ENCODE measurements around the gene POR. TPM values are rescaled to one million over a fixed set of nuclear protein-coding genes. Genes with fewer than 3 reads are reported as not detected.
"Not testable (repeated sequence)": the region's sequence is repeated elsewhere in the genome, so short reads cannot be mapped to it uniquely, and the experiment has no call there.

Gene POR
- polyA plus RNA-seq (2012; ENCODE audit: missing spikeins): 24.5 TPM

DNA sequence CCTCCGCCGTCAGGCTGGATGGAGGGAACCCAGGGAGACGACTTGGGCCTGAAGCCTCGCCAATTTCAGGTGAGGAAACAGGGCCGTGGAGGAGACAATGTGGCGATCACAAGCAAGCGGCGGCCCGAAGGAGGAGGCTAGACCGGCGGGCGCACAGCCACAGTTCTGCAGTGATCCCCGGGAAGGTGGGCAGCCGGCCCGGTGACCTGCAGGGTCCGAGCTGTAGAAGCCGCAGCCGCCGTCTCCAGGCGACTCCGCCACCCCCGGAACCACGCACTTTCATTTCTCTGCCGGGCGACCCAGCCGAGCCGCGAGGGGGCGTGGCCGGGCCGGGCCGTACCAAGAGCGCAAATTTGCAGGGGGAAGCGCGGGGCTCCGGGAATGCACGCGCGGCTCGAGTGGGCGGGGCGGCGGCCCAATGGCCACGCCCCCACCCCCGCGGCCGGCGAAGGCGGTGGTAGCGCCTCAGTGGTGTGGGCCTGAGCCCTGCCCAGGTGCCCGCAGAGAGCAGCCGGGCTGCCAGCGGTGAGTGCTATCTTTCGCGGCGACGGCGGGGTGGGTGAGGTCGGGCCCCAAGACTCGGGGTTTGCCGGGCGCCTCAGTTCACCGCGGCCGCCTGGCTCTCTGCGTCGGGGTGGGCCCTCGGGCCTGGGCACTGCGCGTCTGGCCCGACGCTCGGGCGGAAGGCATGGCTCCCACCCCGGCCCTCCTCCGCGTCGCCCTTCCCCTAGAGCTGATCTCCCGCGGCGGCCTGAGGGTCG, at the start of gene POR:
Gene POR, plus strand, starts transcription at position 501 of the 761 bp plus-strand sequence. CDS start 38,847 bp downstream, outside the sequence.
- FAIRE-seq (peak; percentile 84), DNase-seq (ENCODE audit: insufficient read length) (peak; percentile 91)
- peak; percentile 100 for TF ChIP-seq POLR2A (IDR thresholded peaks at IDR 0.05; ENCODE audit: low read depth, low read length)
- peak; percentile 98 for TF ChIP-seq TAF1 (IDR thresholded peaks at IDR 0.05; ENCODE audit: borderline replicate concordance, low read depth, low read length)
- peak; percentile 98 for TF ChIP-seq POLR2AphosphoS5 (IDR thresholded peaks at IDR 0.05; ENCODE audit: low read depth, low read length)

- DNase-seq (ENCODE audit: insufficient read length) (no peak), FAIRE-seq (no peak)
- TF ChIP-seq POLR2A (IDR thresholded peaks at IDR 0.05; ENCODE audit: low read depth, low read length) (no peak), TAF1 (IDR thresholded peaks at IDR 0.05; ENCODE audit: borderline replicate concordance, low read depth, low read length) (no peak), POLR2AphosphoS5 (IDR thresholded peaks at IDR 0.05; ENCODE audit: low read depth, low read length) (no peak)
Measured at GRCh38 chr7:75866114-75866488, 48.9 kb upstream of the POR start.

DNA sequence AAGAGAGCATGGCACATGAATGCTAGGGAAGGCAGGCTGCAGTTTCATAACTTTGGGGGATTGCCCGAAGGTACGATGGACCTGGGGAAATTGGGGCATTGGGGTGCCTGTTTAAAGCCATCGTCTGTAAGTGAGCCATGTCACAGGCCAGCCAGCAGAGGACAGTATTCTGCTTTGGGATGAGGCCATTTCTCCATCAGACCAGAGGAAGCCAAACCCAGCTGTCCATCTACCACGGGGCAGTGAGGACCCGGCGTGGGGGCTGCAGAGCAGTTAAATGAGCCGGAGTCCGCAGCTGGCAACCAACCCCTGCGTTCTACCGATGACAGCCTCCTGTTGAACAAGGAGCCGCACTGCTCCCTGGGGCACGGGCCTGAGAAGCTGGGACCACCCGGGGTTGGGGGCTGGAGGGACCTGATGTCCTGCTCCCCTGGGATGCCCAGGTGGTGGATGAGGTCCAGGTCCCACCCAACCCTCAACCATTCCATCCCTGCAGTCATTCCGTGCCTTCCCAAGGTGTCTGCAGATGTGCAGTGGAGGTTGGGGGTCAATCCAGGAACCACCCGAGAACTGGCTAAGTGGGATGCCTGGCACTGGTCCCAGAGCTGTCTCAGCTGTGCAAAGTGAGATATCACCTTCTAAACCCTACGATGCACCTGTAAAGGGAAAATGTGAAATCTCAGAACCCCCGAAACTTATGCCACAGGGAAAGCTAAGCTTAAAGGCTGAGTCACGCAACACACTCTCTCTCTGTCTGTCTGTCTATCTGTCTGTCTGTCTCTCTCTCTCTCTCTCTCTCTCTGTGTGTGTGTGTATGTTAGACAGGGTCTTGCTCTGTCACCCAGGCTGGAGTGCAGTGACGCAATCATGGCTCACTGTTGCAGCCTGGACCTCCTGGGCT, 48.2 kb upstream of the POR start:
- DNase-seq (ENCODE audit: insufficient read length): peak; percentile 56
- TF ChIP-seq POLR2A (IDR thresholded peaks at IDR 0.05; ENCODE audit: low read depth, low read length): no peak
- no peak for TF ChIP-seq TAF1 (IDR thresholded peaks at IDR 0.05; ENCODE audit: borderline replicate concordance, low read depth, low read length)
- TF ChIP-seq POLR2AphosphoS5 (IDR thresholded peaks at IDR 0.05; ENCODE audit: low read depth, low read length): no peak
- peak; percentile 73 for FAIRE-seq

- DNase-seq (ENCODE audit: insufficient read length): no peak
Measured at GRCh38 chr7:75867390-75867717, 47.6 kb upstream of the POR start.

DNA sequence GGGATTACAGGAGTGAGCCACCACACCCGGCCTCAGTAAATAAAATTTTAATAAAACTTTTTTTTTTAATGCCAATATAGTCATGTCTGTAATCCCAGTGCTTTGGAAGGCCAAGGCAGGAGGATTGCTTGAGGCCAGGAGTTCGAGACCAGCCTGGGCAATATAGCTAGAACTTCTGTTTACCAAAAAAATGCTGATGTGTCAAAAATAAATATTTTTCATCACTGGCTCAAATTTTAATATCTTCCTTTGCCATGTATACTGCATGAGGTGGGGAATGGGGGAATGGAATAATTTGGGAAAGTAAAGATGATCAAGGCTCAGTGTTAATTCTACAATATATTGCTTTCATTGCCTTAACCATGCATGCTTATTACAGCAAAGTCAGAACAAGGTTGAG, 46.8 kb upstream of the POR start:
- no peak for DNase-seq (ENCODE audit: insufficient read length)
- TF ChIP-seq POLR2AphosphoS5 (IDR thresholded peaks at IDR 0.05; ENCODE audit: low read depth, low read length) (no peak), TAF1 (IDR thresholded peaks at IDR 0.05; ENCODE audit: borderline replicate concordance, low read depth, low read length) (no peak), POLR2A (IDR thresholded peaks at IDR 0.05; ENCODE audit: low read depth, low read length) (no peak)
- no peak for FAIRE-seq

More at GRCh38 chr7:75867390-75867717, 47.6 kb upstream of the POR start:
- no peak for FAIRE-seq
- TF ChIP-seq POLR2A (IDR thresholded peaks at IDR 0.05; ENCODE audit: low read depth, low read length) (no peak), TAF1 (IDR thresholded peaks at IDR 0.05; ENCODE audit: borderline replicate concordance, low read depth, low read length) (no peak)

DNA sequence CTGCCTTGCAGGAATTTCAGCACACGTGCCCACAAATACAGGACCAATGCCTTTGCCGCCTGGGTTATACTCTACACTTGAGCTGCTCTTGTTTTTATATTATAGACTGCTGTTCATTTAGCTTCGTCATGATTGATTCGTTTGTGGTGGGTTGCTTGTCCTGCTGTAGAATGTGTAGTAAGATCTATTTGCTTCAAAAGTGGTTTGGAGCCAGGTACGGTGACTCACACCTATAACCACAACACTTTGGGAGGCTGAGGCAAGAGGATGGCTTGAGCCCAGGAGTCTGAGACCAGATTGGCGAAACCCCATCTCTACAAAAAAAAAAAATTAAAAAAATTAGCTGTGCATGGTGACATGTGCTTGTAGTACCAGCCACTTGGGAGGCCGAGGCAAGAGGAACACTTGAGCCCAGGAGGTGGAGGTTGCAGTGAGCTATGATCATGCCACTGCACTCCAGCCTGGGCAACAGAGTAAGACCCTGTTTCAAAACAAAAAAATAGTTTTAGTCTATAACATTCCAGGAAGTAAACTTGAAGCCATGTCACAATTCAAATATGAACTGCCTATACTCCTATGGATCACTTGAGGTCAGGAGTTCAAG, 45.1 kb upstream of the POR start:
- DNase-seq (ENCODE audit: insufficient read length): no peak
- TF ChIP-seq TAF1 (IDR thresholded peaks at IDR 0.05; ENCODE audit: borderline replicate concordance, low read depth, low read length): no peak
- TF ChIP-seq POLR2AphosphoS5 (IDR thresholded peaks at IDR 0.05; ENCODE audit: low read depth, low read length): no peak
- no peak for TF ChIP-seq POLR2A (IDR thresholded peaks at IDR 0.05; ENCODE audit: low read depth, low read length)
- FAIRE-seq: no peak

DNA sequence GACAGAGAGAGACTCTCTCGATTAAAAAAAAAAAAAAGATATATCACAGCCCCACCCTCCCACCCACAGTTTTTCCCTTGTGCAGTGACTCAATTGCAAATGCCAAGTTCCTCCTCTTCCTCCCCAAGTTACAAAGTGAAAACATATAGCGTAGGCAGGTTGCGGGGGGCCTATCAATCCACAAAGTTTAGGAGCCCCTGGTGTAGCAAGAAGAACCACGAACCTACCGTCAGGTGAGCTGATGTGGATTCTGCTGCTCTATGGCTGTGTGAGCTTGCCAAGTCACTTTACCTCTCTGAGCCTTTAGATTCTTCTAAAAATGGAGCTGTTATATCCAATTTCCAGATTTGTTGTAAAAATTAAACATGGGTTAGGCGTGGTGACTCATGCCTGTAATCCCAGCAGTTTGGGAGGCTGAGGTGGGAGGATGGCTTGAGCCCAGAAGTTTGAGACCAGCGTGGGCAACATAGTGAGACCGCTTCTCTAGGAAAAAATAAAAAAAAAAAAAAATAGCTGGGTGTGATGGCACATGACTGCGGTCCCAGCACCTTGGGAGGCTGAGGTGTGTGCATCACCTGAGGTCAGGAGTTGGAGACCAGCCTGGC, 44.3 kb upstream of the POR start:
- FAIRE-seq (no peak), DNase-seq (ENCODE audit: insufficient read length) (no peak)
- TF ChIP-seq POLR2A (IDR thresholded peaks at IDR 0.05; ENCODE audit: low read depth, low read length) (no peak), TAF1 (IDR thresholded peaks at IDR 0.05; ENCODE audit: borderline replicate concordance, low read depth, low read length) (no peak), POLR2AphosphoS5 (IDR thresholded peaks at IDR 0.05; ENCODE audit: low read depth, low read length) (no peak)

DNA sequence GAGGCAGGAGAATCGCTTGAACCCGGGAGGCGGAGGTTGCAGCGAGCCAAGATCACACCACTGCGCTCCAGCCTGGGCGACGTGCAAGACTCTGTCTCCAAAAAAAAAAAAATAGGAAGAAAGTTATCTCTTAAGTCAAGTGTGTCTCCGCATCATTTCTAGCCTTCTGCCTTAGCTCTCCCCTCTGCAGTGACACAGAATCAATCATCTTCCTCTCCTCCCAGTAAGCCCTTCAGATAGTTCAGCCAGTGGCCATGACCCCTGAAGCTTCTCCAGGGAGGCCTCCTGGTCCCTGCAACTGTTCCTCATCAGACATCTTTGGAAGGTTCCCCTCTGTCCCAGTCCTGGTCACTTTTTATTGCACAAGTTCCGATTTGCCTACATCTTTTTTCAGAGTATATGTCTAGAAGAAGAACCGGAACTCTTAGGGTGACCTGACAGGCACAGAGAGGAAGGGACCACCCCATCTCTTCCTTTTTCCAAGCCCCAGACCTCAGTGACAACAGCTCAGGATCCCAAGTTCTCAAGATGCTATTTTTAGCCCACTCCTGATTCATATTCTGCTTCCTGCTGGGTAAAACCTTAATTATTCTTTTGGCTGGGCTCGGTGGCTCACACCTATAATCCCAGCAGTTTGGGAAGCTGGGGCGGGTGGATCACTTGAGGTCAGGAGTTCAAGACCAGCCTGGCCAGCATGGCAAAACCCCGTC, 42.7 kb upstream of the POR start:
- TF ChIP-seq POLR2AphosphoS5 (IDR thresholded peaks at IDR 0.05; ENCODE audit: low read depth, low read length) (no peak), POLR2A (IDR thresholded peaks at IDR 0.05; ENCODE audit: low read depth, low read length) (no peak)
- DNase-seq (ENCODE audit: insufficient read length) (no peak), FAIRE-seq (no peak)

DNA sequence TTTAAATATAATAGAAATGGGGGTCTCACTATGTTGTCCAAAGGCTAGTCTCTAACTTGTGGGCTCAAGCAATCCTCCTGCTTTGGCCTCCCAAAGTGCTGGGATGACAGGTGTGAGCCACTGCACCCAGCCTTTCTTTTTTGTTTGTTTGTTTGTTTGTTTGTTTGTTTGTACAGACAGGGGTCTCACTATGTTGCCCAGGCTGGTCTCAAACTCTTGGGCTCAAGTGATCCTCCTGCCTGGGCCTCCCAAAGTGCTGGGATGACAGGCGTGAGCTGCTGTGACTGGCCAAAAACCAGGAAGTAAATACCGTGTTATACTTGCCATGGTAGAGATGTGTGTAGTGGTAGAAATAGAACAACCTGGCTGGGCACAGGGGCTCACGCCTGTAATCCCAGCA, 40.8 kb upstream of the POR start:
- DNase-seq (ENCODE audit: insufficient read length); FAIRE-seq: not testable (repeated sequence)

- no peak for TF ChIP-seq POLR2AphosphoS5 (IDR thresholded peaks at IDR 0.05; ENCODE audit: low read depth, low read length)
- no peak for TF ChIP-seq TAF1 (IDR thresholded peaks at IDR 0.05; ENCODE audit: borderline replicate concordance, low read depth, low read length)
- TF ChIP-seq POLR2A (IDR thresholded peaks at IDR 0.05; ENCODE audit: low read depth, low read length): no peak
- FAIRE-seq: no peak
- no peak for DNase-seq (ENCODE audit: insufficient read length)
Measured at GRCh38 chr7:75875113-75876080, 39.6 kb upstream of the POR start.
